ENCODE results near the gene CNGA3.

The CNGA3 gene

DNA sequence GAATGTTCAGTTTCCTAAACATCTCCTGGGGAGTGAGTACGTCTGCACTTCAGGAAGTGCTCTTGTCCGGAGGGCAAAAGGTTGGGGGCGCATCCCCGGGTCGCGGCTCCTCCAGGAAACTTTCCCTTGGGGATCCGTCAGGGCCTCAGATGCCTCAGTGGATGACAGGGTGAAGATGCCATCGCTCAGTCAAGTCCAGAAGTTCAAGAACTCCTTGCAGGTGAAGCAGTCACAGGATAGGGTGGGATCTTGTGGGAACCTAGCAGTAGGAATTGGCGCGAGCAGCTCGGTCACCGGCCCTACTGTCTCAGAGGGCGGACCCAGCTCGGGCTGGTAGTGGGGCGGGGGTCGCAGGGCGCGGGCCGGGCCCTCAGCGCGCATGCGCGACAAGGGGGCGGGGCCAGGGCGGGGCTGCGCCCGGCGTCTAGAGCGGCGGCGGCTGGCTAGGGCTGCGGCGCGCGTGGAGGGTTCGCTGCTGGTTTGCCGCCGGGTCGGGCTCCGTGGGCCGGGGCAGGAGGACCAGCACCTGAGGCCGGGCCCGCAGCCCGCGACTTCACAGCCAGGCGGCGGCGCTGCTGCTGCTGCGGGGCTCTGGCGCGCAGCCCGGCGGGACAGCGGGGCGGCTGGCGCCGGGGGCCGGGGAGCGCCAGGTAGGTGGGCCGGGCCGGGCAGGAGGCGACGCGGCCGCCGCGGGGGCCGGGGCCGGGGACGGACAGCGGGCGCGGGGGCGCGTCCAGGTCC lies 98.3 kb downstream of the CNGA3 start, which contains the start of gene INPP4A:
Gene INPP4A (plus strand): TSS at position 423 of the 741 bp plus-strand sequence. CDS start 75,191 bp downstream, outside the sequence.
- DNase-seq (ENCODE audit: low spot score): peak; percentile 98

DNA sequence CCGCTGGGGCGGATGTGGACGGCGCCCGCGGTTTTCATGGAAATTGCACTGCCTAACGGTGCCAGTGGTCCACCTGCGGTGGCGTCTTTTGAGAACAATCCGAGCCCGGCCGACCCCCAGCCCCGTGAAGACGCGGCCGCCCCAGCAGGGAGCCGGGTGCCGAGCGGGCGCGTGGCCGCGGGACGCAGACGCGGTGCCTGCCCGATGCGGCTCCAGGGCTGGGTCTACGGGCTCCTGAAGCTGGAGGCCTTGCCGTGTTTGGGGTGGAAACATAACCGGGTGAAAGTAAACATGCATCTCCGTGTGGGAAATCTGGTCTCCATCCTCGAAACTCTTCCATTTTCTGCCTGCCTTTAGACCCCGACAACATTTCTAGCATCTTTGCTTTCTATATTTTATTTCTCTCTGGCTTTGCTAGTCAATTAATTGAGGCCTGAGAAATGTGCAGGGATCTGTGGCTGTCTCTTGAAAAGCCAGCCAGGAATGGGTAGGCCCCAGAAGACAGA lies 99.0 kb downstream of the CNGA3 start:
- peak; percentile 72 for DNase-seq (ENCODE audit: low spot score)

GRCh38 chr2:98445683-98446581 lies 99.7 kb downstream of the CNGA3 start:
- no peak for DNase-seq (ENCODE audit: low spot score)

GRCh38 chr2:98446850-98447249 lies 100.6 kb downstream of the CNGA3 start:
- DNase-seq (ENCODE audit: low spot score): no peak

Measured in GM03348 (cell line).